GM21515 (cell line): ENCODE results near the gene SCGB1C1.
"Not testable (repeated sequence)": the region's sequence is repeated elsewhere in the genome, so short reads cannot be mapped to it uniquely, and the experiment has no call there.

Source experiments
- ATAC-seq: cut with Tn5 transposase; IDR thresholded peaks from one replicate; pipeline ENCODE4 v1.9.1; 2021; ENCODE audit not compliant: unreplicated experiment

Gene SCGB1C1

GRCh38 chr11:216081-216974, 23.4 kb downstream of the SCGB1C1 start:
- no peak for ATAC-seq

DNA sequence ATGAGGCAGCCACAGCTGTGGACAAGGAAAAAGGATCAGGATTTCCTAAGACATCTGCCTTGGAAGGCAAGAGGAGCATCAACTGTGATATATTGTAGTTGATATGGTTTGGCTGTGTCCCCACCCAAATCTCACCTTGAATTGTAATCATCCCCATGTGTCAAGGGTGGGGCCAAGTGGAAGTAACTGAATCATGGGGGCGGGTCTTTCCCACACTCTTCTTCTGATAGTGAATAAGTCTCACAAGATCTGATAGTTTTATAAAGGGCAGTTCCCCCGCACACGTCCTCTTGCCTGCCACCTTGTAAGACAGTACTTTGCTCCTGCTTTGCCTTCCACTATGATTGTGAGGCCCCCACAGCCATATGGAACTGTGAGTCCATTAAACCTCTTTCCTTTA, 24.8 kb downstream of the SCGB1C1 start:
- ATAC-seq = no peak

- ATAC-seq = no peak
Measured at GRCh38 chr11:218815-219593, 26.1 kb downstream of the SCGB1C1 start.

DNA sequence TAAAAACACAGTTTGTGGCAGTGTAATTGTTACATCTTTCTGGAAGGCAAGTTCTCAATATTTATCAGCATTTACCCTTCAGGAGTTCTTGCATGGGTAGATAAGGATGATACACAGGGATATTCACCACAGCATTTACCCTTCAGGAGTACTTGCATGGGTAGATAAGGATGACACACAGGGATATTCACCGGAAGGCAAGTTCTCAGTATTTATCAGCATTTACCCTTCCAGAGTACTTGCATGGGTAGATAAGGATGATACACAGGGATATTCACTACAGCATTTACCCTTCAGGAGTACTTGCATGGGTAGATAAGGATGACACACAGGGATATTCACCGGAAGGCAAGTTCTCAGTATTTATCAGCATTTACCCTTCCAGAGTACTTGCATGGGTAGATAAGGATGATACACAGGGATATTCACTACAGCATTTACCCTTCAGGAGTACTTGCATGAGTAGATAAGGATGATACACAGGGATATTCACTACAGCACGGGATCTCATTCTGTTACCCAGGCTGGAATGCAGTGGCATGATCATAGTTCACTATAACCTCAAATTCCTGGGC, 27.9 kb downstream of the SCGB1C1 start:
- ATAC-seq = not testable (repeated sequence)

GRCh38 chr11:221539-221938, 28.7 kb downstream of the SCGB1C1 start:
- ATAC-seq = no peak

- no peak for ATAC-seq
Measured at GRCh38 chr11:221998-222789, 29.3 kb downstream of the SCGB1C1 start.

- ATAC-seq = no peak
Measured at GRCh38 chr11:223026-223789, 30.3 kb downstream of the SCGB1C1 start.

DNA sequence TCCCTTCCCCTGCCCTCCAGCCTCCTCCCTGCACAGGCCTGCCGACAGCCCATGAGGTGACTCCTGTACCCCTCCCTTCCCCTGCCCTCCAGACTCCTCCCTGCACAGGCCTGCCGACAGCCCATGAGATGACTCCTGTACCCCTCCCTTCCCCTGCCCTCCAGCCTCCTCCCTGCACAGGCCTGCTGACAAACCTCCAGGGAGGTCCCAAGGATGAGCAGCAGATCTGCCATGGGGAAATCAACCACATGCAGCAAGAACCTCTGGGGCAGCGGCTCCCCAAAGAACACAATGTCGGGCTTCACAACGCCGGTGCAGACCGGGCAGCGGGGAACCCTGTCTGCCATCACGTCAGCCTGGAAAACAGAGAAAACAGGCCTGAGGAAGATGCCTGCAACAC, 31.0 kb downstream of the SCGB1C1 start:
- no peak for ATAC-seq

GRCh38 chr11:224424-224823, 31.5 kb downstream of the SCGB1C1 start:
- ATAC-seq = no peak

DNA sequence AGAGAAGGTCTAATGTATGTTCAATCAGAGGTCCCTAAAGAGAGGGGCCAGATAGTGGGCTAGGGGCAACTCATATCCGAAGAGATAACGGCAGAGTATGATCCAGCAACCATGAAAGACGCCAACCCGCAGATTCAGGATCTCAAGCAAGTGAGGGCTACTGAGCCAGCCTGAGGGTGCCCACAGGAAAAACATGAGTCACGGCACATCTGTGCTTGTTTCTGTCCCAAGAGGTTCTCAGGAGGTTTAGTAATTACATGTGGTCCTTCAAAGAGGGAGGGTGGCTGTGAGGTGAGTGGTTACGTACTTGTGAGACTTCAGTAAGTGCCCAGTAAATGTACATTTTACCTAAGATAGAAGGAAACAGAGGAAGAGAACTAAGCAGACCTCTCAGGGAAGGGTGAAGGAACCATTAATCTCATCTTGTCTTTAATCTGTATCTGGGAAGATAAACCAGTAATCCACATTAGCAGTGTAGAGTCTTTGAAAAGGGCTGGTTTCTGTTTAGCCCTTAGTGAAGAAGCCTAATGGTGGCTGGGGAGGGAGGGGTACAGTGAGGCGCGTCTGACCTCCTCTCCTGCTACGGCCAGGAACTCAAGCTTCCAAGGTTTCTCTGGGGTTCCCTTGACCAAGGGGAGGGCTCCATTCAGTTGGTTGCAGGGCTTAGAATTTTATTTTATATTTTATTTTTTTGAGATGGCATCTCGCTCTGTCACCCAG, 33.0 kb downstream of the SCGB1C1 start:
- ATAC-seq = no peak

DNA sequence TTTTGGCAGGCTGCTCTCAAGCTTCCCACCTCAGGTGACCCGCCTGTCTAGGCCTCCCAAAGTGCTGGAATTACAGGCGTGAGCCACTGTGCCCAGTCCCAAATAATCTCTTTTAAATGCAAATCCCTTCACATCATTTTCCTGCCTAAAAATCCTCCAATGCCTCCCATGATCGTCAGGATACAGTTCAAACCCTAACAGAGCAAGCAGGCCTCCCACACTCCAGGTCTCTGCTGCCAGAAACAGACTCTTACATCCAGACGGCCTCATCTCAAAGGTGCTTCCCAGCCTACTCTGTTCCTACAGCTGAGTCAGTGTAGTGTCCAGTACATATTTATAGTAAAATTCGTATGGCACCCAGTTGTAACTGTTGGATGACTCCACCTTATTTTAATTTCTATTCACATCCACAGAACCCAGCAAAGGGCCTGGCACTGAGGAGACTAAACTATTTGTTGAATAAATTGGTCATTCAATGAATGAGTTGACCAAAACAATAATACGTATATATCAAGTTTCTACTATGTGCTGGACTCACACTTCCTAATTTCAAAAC, 35.0 kb downstream of the SCGB1C1 start:
- ATAC-seq = no peak

- ATAC-seq = no peak
Measured at GRCh38 chr11:230431-230830, 37.6 kb downstream of the SCGB1C1 start.

DNA sequence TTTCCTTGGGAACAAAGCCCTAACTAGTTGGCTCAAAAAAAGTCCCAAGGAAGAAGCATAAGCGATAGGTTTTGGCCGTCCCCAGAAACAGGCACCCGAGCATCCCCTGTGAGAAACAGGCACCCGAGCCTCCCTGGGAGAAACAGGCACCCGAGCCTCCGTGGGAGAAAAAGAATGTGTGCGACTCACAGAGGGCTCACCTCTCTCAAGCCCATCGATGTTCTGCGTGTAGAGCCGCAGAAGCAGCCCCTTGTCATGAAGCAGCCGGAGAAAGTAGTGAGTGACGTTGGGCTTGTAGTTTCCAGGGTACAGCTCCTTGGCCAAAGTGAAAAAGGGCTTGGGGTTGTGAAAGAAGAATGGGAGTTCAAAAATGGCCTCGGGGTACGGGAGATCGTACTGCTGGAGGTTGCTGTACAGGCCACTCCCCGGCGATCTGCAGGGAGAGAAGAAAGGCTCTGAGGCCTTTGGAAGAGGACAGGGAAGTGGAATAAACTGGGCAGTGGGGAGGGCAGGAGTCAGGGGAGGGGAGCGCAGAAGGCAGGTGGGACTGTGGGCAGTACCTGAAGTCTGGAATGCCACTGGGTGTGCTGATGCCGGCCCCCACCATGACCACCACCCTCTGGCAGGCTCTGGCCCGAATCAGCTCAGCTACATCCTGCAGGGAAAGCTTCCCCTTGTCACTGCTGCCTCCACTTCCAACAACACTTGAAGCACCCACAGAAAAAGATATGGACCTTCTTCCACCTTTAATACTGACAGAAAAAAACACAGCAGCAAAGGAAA, 40.1 kb downstream of the SCGB1C1 start:
- no peak for ATAC-seq

DNA sequence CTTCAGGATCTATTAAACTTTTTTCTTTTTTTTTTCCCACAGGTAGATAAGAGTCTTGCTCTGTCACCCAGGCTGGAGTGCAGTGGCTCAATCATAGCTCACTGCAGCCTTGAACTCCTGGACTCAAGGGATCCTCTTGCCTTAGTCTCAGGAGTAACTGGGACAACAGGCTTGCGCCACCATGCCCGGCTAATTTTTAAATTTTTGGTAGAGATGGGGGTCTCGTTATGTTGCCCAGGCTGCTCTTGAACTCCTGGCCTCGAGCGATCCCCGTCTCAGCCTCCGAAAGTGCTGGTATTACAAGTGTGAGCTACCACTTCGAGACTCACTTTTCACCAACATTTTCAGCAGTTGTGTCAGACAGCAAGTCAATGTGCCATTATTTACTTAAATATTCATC, 42.3 kb downstream of the SCGB1C1 start:
- no peak for ATAC-seq

GRCh38 chr11:235609-235996, 42.7 kb downstream of the SCGB1C1 start:
- ATAC-seq = peak; percentile 10

GRCh38 chr11:235997-236773, 43.3 kb downstream of the SCGB1C1 start, which contains the start of gene SIRT3:
TSS of gene SIRT3 (minus strand) at chr11:236342. CDS start at chr11:236328, 14 bp downstream.
- peak; percentile 67 for ATAC-seq
